Measurements from ENCODE around the gene NEK6.

NEK6 gene

GRCh38 chr9:124293718-124294506 is 36.2 kb downstream of the NEK6 start:
- no peak overlapping the region for H3K27ac ChIP-seq
- TF ChIP-seq CTCF (IDR thresholded peaks at IDR 0.05), result no peak
- no peak for TF ChIP-seq ZFX (IDR thresholded peaks at IDR 0.05; ENCODE audit: borderline replicate concordance)

DNA sequence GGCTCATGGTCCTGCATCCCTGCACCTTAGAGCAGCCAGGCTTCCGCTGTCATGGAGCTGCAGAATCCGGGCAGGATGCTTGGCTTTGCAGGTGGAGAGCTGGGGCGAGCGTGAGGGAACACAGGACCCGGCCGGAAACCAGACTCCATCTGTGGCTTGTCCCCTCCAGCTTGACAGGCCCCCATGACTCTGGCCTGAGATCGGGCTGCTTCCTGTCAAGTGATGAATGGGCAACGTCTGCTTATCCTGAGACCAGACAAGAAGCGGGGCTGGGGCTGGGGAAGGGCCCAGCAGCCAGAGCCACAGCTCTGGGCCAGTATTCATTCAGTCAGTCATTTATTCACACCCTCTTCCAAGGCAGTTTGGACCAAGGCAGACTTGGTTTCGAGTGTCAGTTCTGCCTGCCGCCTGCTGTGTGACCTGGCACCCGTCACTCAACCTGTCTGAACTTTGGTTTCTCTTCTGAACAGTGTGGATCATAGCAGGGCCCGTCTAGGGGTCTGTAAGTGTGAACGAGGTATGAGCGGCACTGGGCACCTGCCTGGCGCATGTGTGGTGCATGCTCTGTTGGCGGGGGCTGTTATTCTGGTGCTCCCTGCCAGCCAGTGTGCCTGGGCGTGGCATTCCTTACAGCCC is 37.5 kb downstream of the NEK6 start:
- no peak for TF ChIP-seq CTCF (IDR thresholded peaks at IDR 0.05)
- no peak for TF ChIP-seq ZFX (IDR thresholded peaks at IDR 0.05; ENCODE audit: borderline replicate concordance)

DNA sequence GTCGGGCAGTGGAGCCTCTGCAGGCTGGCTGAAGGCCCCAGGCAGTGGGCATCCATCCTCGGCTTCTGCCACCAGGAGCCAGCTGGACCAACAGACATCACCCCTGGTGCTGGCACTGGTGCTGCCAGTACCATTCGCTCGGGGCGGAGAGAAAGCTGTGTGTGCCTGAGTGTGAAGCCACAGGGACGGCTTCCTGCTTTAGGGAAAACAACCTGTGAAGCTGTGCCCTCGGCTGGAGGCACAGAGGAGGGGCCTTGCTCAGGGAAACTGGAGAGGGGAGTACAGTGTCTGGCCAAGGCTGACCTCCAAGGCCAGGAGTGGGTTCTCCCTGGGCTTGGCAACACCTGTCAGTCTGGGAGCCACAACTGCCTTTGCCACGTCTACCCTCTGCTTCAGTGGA is 38.3 kb downstream of the NEK6 start:
- H3K27ac ChIP-seq, result no peak overlapping the region
- TF ChIP-seq CTCF (IDR thresholded peaks at IDR 0.05) (no peak), ZFX (IDR thresholded peaks at IDR 0.05; ENCODE audit: borderline replicate concordance) (no peak)

More for the DNA sequence above, 37.5 kb downstream of the NEK6 start:
- H3K27ac ChIP-seq, result no peak overlapping the region

DNA sequence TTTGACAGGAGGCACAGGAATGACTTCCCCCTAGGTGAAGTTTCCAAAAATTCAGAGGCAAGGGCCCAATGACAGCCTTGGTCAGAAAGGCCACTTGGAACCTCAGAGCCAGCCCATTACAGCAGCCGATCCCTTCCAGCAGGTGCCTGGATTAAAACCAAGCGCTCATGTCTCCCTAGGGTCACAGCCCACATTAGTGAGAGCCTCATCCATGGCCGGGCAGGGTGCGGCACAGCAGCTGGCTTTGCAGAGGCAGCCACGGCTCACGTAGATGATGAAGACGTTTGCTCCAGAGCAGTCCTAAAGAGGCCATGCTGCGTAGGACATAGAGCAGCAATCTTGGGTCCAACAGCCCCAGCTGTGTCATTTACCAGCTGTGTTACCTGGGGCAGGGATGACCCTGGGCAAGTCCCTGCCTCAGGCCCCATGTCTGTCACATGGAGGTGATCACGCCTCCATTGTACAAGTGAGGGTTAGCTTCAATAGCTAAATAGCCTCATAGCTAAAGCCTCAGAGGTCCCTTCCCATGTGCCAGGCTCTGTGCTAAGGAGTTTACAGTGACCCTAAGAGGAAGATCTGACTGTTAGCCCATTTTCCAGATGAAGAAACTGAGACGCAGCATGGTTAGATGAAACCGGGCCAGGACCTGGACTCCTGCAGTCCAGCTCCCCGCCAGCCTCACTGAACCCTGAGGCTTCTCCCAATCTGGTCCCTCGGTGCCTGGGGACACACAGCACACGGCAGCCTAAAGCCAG is 39.2 kb downstream of the NEK6 start:
- H3K27ac ChIP-seq, result no peak overlapping the region
- TF ChIP-seq ZFX (IDR thresholded peaks at IDR 0.05; ENCODE audit: borderline replicate concordance) (no peak), CTCF (IDR thresholded peaks at IDR 0.05) (no peak)

DNA sequence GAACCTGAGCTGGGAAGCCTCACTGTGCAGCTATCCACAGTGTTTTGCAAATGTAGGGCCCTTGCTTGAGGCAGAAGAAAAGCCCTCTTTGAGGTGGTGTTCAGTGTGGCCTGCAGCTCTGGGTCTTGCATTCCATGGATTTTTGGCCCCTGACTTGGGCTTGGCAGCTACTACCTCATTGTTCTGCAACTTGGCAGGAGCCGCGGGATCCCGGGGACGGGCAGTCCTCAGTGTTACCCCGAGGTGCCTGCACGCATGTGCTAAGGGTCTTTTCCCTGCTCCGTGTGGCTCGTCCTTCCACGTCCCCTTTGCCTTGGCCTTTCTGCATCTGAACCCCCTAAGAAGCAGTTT is 39.8 kb downstream of the NEK6 start:
- no peak overlapping the region for H3K27ac ChIP-seq
- no peak for TF ChIP-seq CTCF (IDR thresholded peaks at IDR 0.05)
- no peak for TF ChIP-seq ZFX (IDR thresholded peaks at IDR 0.05; ENCODE audit: borderline replicate concordance)

GRCh38 chr9:124297915-124298645 is 40.3 kb downstream of the NEK6 start:
- no peak for TF ChIP-seq CTCF (IDR thresholded peaks at IDR 0.05)
- no peak for TF ChIP-seq ZFX (IDR thresholded peaks at IDR 0.05; ENCODE audit: borderline replicate concordance)
- no peak overlapping the region for H3K27ac ChIP-seq

Measured in 22Rv1 (cell line).